Activated CD8-positive, alpha-beta T cell treated with anti-CD3 and anti-CD28 coated beads for 36 hours (primary cell): ENCODE measurements around the gene GRM5. TPM values are rescaled to one million over a fixed set of nuclear protein-coding genes. Genes with fewer than 3 reads are reported as not detected.

Experiments used
- ATAC-seq: fragments of 200-7000 bp; cut with Tn5 transposase; one replicate; pipeline ENCODE4 v1.10.0; 2021; ENCODE audit warnings: mild to moderate bottlenecking, moderate library complexity
- CTCF ChIA-PET: fragments of 350-600 bp; sonication (Branson Sonifier 250); formaldehyde crosslinking; loops from one replicate; lab custom pipeline; 2021; ENCODE audit warnings: antibody characterized with exemption; lab: Charles Lee
- POLR2A ChIA-PET: fragments of 350-600 bp; sonication (Branson Sonifier 250); formaldehyde crosslinking; loops from one replicate; lab custom pipeline; 2021; ENCODE audit warnings: antibody characterized with exemption; lab: Charles Lee
- DNase-seq: peaks from one replicate; pipeline ENCODE4 v3.0.0-alpha.2; 2020
- H3K27ac Mint-ChIP-seq: one replicate; pipeline ENCODE4 v1.8.0; 2021; ENCODE audit warnings: mild to moderate bottlenecking, mixed read lengths
- H3K27me3 Mint-ChIP-seq: one replicate; pipeline ENCODE4 v1.8.0; 2021; ENCODE audit warnings: mixed read lengths
- H3K36me3 Mint-ChIP-seq: one replicate; pipeline ENCODE4 v1.8.0; 2021; ENCODE audit warnings: low read depth, mixed read lengths
- H3K4me1 Mint-ChIP-seq: one replicate; pipeline ENCODE4 v1.8.0; 2021; ENCODE audit warnings: low read depth, mixed read lengths
- H3K4me3 Mint-ChIP-seq: one replicate; pipeline ENCODE4 v1.8.0; 2021; ENCODE audit warnings: mild to moderate bottlenecking, moderate library complexity, mixed read lengths
- H3K9me3 Mint-ChIP-seq: one replicate; pipeline ENCODE4 v1.8.0; 2021; ENCODE audit warnings: mixed read lengths
- intact Hi-C: fragments of 100-400 bp; cut with micrococcal nuclease; formaldehyde crosslinking; loops from one replicate; pipeline ENCODE4 v1.10.0; 2022
- total RNA-seq, 2 experiments: library from RNA; stranded (reverse); gene quantifications; one replicate each; pipeline ENCODE4 v1.2.3, GENCODE V29; 2021
- TF ChIP-seq, protein P1 (sequence below): fragments of 200-600 bp; IDR thresholded peaks from one replicate; pipeline ENCODE4 v1.8.0; 2022; ENCODE audit warnings: antibody characterized with exemption, mild to moderate bottlenecking

The GRM5 gene
- total RNA-seq, 2 experiments from 2014 or later: not detected

- ChIA-PET CTCF (interaction anchor here (1.2 kb wide), 1 partner anchor 31 kb away, joined by 3 read pairs; no protein-coding TSS in a partner anchor), POLR2A (no interaction called here)
- Mint-ChIP-seq H3K27ac (no peak overlapping the region), H3K4me3 (no peak overlapping the region), H3K27me3 (peaks cover 8% of the 10 kb centered on the region), H3K4me1 (peaks cover 11% of the 10 kb centered on the region), H3K9me3 (no peaks in the 10 kb centered on the region), H3K36me3 (no peaks in the 10 kb centered on the region)
- TF ChIP-seq, protein P1, sequence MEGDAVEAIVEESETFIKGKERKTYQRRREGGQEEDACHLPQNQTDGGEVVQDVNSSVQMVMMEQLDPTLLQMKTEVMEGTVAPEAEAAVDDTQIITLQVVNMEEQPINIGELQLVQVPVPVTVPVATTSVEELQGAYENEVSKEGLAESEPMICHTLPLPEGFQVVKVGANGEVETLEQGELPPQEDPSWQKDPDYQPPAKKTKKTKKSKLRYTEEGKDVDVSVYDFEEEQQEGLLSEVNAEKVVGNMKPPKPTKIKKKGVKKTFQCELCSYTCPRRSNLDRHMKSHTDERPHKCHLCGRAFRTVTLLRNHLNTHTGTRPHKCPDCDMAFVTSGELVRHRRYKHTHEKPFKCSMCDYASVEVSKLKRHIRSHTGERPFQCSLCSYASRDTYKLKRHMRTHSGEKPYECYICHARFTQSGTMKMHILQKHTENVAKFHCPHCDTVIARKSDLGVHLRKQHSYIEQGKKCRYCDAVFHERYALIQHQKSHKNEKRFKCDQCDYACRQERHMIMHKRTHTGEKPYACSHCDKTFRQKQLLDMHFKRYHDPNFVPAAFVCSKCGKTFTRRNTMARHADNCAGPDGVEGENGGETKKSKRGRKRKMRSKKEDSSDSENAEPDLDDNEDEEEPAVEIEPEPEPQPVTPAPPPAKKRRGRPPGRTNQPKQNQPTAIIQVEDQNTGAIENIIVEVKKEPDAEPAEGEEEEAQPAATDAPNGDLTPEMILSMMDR: no peak
- ATAC-seq (no peak), DNase-seq (no peak)
- intact Hi-C loops: no loop called here
Measured at GRCh38 chr11:88583251-88583650, 482.5 kb downstream of the GRM5 start.

GRCh38 chr11:88579466-88579865 lies 486.3 kb downstream of the GRM5 start:
- CTCF ChIA-PET: interaction anchor here (1.0 kb wide), 1 partner anchor 27 kb away, joined by 3 read pairs; no protein-coding TSS in a partner anchor
- Mint-ChIP-seq H3K4me1 (no peaks in the 10 kb centered on the region), H3K27ac (no peak overlapping the region), H3K9me3 (no peaks in the 10 kb centered on the region), H3K4me3 (no peak overlapping the region), H3K27me3 (peaks cover 10% of the 10 kb centered on the region), H3K36me3 (no peaks in the 10 kb centered on the region)
- intact Hi-C loops: no loop called here
- no peak for DNase-seq
- TF ChIP-seq, protein P1: no peak
- POLR2A ChIA-PET: no interaction called here
- no peak for ATAC-seq

DNA sequence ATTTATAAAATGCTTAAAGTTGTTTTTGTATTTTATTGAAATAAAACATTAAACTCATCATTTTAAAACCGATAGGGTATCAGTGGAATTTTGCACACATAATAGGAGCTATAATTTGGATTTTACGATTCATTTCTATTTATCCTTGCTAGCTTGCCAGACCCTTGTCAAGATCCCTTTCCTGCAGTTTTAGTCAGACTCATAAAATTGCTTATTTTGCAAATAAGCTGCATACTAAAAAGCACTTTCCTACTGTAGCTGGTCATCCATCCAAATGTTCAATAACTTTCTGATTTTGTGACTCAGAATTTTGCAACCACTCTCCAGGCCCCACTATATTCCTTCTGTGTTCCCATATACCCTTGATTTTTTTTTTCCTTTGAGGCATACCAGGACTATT lies 489.0 kb downstream of the GRM5 start:
- DNase-seq (no peak), ATAC-seq (no peak)
- H3K27me3 Mint-ChIP-seq: peaks cover 8% of the 10 kb centered on the region
- TF ChIP-seq, protein P1: no peak
- H3K4me1 Mint-ChIP-seq: no peaks in the 10 kb centered on the region
- H3K9me3 Mint-ChIP-seq: no peaks in the 10 kb centered on the region
- CTCF ChIA-PET: interaction anchor here (1.6 kb wide), 1 partner anchor 10 kb away, joined by 4 read pairs; no protein-coding TSS in a partner anchor
- intact Hi-C loops: no loop called here
- H3K27ac Mint-ChIP-seq: no peak overlapping the region
- H3K4me3 Mint-ChIP-seq: no peak overlapping the region
- no peaks in the 10 kb centered on the region for H3K36me3 Mint-ChIP-seq
- POLR2A ChIA-PET: no interaction called here

- Mint-ChIP-seq H3K4me1 (no peaks in the 10 kb centered on the region), H3K27ac (no peak overlapping the region), H3K4me3 (no peak overlapping the region), H3K36me3 (no peaks in the 10 kb centered on the region), H3K27me3 (peaks cover 8% of the 10 kb centered on the region), H3K9me3 (no peaks in the 10 kb centered on the region)
- CTCF ChIA-PET: interaction anchor here (1.6 kb wide), 1 partner anchor 11 kb away, joined by 4 read pairs; no protein-coding TSS in a partner anchor
- DNase-seq (no peak), ATAC-seq (no peak)
- intact Hi-C loops: no loop called here
- POLR2A ChIA-PET: no interaction called here
- TF ChIP-seq, protein P1: no peak
Measured at GRCh38 chr11:88575916-88576315, 489.9 kb downstream of the GRM5 start.

GRCh38 chr11:88569342-88569741 lies 496.4 kb downstream of the GRM5 start:
- Mint-ChIP-seq H3K9me3 (no peaks in the 10 kb centered on the region), H3K4me3 (no peak overlapping the region), H3K4me1 (no peaks in the 10 kb centered on the region), H3K27ac (no peak overlapping the region), H3K36me3 (no peaks in the 10 kb centered on the region), H3K27me3 (no peaks in the 10 kb centered on the region)
- DNase-seq: no peak
- ChIA-PET CTCF (interaction anchor here (1.2 to 1.3 kb wide), 2 partner anchors 17 to 18 kb away, joined by 3 read pairs; no protein-coding TSS in a partner anchor), POLR2A (no interaction called here)
- TF ChIP-seq, protein P1: no peak
- intact Hi-C loops: no loop called here
- ATAC-seq: no peak
